ENCODE results near the gene ADGRG1.

ADGRG1 gene

GRCh38 chr16:57637965-57638364 is 9.5 kb downstream of the ADGRG1 start:
- no peak overlapping the region for H3K27ac ChIP-seq
- TF ChIP-seq ZFX (IDR thresholded peaks at IDR 0.05; ENCODE audit: borderline replicate concordance) (no peak), CTCF (IDR thresholded peaks at IDR 0.05) (no peak)

- TF ChIP-seq ZFX (IDR thresholded peaks at IDR 0.05; ENCODE audit: borderline replicate concordance) (no peak), CTCF (IDR thresholded peaks at IDR 0.05) (no peak)
- H3K27ac ChIP-seq: no peak overlapping the region
Measured at GRCh38 chr16:57638381-57638780, 10.0 kb downstream of the ADGRG1 start.

- H3K27ac ChIP-seq: no peak overlapping the region
Measured at GRCh38 chr16:57639172-57639887, 10.9 kb downstream of the ADGRG1 start.

GRCh38 chr16:57640185-57640584 is 11.8 kb downstream of the ADGRG1 start:
- TF ChIP-seq ZFX (IDR thresholded peaks at IDR 0.05; ENCODE audit: borderline replicate concordance): no peak
- no peak for TF ChIP-seq CTCF (IDR thresholded peaks at IDR 0.05)
- no peak overlapping the region for H3K27ac ChIP-seq

More at GRCh38 chr16:57639172-57639887, 10.9 kb downstream of the ADGRG1 start:
- TF ChIP-seq CTCF (IDR thresholded peaks at IDR 0.05) (no peak), ZFX (IDR thresholded peaks at IDR 0.05; ENCODE audit: borderline replicate concordance) (no peak)

GRCh38 chr16:57640612-57641011 is 12.2 kb downstream of the ADGRG1 start:
- TF ChIP-seq CTCF (IDR thresholded peaks at IDR 0.05): no peak
- no peak for TF ChIP-seq ZFX (IDR thresholded peaks at IDR 0.05; ENCODE audit: borderline replicate concordance)
- H3K27ac ChIP-seq: no peak overlapping the region

- TF ChIP-seq CTCF (IDR thresholded peaks at IDR 0.05) (no peak), ZFX (IDR thresholded peaks at IDR 0.05; ENCODE audit: borderline replicate concordance) (no peak)
- H3K27ac ChIP-seq: no peak overlapping the region
Measured at GRCh38 chr16:57642160-57643135, 14.0 kb downstream of the ADGRG1 start.
